Fibroblast of skin of scalp (primary cell): ENCODE results near the gene SUGCT.
"Not testable (repeated sequence)": the region's sequence is repeated elsewhere in the genome, so short reads cannot be mapped to it uniquely, and the experiment has no call there.

Experiments
- DNase-seq: peaks from one replicate; pipeline ENCODE4 v3.0.0-alpha.2; 2013

Gene SUGCT

GRCh38 chr7:40584667-40585433 lies 450.0 kb downstream of the SUGCT start:
- peak; percentile 59 for DNase-seq

DNA sequence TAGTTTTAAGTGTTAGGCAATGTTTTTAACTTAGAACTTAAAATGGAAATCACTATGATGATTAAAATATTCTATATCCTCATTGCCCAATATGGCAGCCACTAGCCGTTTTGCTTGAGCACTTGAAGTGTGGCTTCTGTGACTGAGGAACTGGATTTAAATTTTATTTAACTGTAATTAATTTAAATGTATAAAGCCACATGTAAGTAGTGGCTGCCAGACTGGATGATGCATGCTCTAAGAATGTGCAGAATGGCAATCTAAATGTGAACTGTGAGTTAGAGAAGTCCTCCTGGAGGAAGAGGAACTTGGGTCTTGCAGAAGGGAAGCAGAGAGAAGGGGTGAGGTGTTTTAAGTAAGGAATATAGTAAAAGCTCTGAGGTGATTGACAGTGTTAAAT lies 451.4 kb downstream of the SUGCT start:
- DNase-seq, result peak; percentile 85

DNA sequence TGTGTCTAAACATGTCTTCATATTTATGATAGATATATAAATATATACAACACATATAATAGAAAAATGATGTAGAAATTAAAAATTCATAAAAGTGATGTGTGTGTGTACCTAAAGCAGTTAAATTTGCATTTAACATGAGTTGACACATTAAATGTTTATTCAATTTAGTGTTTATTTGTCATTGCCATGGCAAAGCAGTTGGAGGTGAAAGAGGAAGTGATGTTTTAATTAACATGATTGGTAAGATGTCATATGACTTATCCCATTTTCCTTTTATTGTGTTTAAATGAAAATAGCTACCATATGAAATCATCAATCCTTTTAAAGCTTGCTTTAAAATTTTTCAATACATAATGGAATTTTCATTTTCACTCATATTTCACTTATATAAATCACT lies 452.6 kb downstream of the SUGCT start:
- no peak for DNase-seq

DNA sequence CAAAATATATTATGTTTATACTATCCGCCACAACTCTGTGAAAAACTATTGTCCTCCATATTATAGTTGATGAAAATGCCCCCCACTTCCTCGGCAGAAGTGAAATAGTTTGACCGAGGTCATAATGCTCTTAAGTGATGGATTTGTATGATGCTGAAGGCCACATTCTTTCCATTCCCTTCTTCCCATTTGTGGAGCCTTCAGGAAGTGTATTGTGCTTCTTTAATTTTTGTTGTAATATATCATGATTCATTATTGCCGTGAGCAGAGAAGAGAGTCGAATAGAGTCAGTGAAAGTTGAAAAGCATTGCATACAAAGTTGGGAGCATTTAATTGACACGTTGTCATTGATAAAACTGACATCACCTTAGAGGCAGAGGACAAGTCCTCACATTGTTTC lies 460.3 kb downstream of the SUGCT start:
- peak; percentile 11 for DNase-seq

DNA sequence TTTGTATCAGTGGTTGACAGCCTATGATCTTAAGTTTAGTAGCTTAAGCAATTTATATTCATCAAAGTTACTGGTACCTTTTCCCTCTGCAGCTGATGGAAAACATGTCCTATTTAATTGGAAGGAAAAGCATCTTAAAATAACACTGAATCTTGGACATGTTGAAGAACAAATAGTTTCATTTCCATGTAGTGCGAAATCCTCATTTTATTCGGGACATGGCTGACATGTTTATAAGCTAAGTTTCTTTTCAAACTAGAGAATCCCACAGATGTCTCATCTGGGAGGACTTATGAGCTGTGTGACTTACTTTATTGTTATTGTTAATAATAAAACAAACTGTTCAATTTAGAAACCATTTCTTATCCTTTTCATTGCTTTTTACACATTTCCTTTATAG lies 461.0 kb downstream of the SUGCT start:
- DNase-seq, result no peak

DNA sequence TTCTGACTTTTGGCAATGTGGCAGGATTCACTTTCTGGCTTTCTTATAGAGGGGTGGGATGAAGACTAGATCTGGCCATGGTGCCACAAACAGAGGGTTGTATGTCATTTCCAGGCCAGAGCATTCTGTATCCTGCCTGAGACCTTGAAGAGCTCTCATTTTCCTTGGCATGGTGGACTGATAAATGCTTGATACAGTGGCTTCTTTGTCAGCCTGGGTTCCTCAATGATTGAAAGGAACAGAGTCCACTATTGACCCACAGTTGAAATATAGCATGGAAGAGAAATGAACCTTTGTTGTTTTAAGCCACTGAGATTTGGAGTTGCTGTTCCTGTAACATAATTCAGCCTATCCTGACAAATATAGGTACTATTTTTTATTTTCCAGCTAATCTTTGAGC lies 462.7 kb downstream of the SUGCT start:
- DNase-seq, result no peak

DNA sequence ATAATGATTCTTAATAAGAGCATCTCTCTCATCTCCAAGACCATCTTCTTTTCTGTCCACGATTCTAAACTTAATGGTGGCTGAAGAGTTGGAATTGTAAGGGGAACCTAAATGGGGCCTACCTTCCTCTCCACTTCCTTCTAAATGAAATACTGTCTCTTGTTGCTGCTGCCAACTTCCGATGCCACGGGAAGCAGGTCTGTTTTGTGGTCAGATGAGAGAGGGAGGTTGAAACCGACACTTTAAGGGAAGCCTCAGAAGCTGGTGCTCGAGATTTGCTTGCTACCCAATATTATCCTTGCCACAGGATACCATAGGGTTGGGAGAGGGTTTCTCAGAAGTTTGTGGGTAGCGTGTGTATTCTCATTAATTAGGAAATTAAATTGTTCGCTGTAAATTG lies 464.1 kb downstream of the SUGCT start:
- no peak for DNase-seq

DNA sequence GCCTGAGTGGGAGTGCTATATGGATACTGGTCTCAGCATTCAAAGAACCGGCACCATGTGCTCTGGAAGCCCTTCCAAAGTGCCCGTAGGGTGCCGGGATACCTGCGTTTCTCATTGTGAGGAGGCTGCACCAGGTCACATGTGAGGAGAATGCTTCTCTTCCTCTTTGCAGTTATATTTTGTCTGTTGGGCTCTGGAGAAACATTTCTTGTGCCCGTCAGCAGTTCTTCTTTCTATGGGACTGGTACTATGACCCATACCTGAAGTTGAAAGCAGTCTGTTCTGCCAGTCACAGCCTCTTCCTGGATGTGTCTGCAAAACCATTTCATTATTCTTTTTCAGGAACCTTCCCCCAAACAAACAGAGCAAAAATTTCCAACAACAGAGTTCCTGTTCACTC lies 465.0 kb downstream of the SUGCT start:
- no peak for DNase-seq

- DNase-seq, result not testable (repeated sequence)
These were observed 467.5 kb downstream of the SUGCT start for GRCh38 chr7:40602351-40602750.

DNA sequence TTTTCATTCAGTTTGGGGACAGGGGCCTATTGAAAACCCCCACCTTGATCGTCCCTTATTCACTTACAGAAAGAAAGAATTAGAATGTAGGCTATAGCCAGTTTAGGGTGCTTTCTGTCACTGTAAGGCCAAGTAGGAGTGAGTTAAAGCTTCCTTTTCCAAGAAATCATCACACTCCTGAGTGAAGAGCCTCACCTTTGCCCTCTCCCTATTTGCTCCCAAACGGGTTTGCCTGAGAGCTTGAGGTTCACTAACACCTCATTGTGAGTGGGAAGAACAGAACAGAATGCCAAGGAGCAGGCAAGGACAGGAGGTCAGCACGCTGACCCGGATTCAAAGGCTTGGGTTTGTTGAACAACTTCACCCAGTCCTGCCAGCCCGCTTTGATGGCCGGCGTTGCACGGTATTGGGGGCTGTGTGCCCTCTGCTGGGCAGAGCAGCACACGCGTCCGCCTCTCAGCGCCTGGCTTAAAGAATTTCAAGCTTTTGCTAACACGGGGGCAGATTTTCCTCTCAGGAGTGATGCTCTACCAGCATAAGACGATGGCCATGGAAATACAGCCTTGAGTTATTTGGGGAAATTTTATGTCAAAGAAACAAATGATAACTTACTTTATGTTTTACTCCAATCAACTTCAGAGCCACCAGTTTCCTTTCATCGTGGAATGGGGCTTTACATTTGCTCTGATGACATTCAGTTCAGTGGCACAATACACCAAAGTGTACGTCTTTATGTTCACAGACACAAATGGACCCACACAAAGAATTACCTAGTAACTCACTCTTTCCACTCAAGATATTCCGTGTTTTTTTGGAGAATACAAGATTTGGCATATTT lies 470.0 kb downstream of the SUGCT start:
- peak; percentile 60 for DNase-seq

DNA sequence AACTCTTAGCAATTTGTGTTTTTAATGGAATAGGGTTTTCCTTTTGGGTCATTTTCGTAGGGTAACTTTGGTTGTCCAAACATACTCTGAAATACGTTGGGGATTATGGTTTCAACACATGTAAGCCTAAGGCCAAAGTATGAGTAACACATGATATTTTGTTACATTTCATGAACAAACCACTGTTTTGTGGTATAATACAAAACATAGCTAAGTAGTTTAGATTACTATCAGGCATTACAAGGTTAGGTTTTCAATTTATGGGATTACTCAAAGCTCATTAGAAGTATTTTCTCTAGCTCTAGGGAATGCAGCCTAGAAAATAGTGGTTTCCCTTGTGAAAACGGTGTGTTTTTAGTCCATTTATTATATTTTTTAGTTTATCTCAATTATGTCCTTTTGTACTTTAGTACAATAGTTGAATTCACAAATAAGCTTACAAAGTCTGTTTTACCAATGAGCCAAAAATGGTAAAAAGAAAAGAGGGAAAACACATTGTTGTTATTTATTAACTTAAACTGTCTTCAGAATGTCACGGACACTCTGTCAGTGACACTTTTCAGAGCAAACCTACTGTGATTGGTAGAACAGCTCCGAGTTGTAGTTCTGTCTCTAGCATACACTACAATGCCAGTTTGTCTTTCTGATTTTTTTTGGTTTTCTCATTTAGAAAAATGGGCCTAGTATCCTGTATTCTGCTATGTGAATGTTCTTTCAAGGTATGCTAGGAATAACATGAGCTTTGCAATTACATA lies 473.7 kb downstream of the SUGCT start:
- no peak for DNase-seq

DNA sequence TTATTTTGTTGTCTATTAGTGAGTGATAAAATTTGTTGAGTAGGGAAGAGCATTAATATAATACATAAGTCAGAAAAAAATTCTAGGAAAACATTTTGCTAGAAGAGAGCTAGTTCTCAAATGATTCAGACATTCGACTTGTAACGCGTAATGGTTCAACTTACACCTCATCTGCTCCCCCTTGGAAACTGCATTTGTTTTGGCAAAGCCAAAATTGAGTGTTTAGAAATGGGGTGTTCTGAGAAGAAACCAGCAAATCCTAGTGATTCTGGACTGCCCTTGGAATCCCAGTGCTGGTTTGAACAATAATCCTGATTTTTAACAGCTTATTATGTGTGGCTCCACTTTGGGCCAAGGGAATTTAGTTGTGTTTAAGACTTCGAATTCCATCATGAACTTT lies 475.7 kb downstream of the SUGCT start:
- no peak for DNase-seq

GRCh38 chr7:40611095-40611871 lies 476.5 kb downstream of the SUGCT start:
- no peak for DNase-seq

GRCh38 chr7:40612298-40612697 lies 477.5 kb downstream of the SUGCT start:
- no peak for DNase-seq

GRCh38 chr7:40619647-40620046 lies 484.8 kb downstream of the SUGCT start:
- no peak for DNase-seq

- no peak for DNase-seq
These were observed 486.8 kb downstream of the SUGCT start for GRCh38 chr7:40621592-40621998.

DNA sequence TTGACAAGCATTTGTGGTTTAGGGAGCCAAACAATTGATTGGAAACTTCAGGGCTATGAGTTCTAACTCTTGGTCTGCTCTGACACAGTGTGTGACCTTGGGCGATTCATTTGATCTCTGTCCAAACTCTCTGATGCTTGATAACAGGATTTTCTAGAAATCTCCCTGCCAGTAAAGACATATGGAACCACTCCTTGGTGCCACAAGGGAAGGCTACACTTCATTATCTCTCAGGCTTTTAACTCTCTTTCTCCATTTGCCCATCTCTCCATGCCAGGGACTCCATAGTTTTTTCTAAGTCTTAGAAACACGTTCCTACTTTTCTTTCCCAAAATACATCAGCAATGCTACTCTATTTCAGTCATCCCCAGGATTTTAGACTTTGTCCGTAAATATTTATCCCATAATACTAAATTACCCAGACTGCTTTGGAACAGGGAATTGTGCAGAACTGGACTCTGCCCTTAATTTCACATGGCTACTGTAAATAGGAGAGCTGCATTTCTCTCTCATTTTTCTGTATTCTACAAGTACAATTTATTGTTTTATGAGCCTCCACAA lies 488.2 kb downstream of the SUGCT start:
- DNase-seq, result no peak

DNA sequence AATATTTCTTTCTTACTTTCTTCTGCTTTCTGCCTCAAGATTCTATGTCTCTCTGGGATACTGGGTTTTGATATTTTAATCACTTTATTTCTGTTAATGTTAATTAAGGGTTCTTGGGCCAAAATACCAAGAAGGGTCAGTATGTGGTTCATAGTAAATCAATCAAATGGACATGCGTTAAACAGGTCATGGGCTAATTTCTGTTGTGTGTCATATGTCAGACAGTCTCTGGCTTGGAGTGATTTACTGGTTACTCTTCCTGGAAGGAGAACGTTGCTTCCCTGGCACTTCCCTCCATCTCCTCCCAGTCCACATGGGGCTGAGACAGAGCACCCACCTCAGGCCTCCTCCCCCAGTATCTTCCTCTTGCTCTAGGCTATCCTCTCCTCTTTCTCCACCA lies 489.1 kb downstream of the SUGCT start:
- DNase-seq, result no peak

DNA sequence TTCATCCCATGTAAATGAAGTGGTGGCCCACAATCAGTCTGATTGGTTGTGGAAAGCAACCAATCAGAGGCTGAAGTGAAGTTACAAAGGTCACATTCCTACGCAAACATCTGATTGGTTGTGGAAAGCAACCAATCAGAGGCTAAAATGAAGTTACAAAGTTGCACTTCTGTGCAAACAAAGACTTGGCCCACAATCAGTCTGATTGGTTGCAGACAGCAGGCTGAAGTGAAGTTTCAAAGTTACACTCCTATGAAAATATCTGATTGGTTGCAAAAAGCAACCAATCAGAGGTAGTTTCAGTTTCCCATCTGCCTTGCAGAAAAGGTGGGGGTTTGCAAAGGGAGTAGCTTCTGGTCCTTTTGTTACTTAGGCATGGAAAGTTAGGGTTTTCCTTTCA lies 492.6 kb downstream of the SUGCT start:
- DNase-seq, result not testable (repeated sequence)

DNA sequence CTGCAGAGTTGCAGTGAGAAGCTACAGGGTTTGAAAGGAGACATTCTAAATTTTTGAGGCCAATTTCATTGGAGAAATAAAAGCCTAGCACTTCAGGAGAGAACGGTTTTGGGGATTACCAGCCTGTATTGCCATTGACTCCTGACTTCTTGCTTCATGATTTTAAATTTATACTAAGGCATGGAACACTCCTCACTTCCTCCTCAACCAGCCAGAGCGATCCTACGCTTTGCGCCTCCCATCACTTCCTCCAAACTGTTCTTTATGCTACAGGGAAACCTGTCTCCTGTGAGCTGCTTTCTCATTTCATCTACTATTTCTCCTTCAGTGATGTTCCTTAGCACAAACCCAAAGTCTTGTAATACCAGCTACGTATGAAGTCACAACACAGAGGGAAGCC lies 495.1 kb downstream of the SUGCT start:
- DNase-seq, result no peak

DNA sequence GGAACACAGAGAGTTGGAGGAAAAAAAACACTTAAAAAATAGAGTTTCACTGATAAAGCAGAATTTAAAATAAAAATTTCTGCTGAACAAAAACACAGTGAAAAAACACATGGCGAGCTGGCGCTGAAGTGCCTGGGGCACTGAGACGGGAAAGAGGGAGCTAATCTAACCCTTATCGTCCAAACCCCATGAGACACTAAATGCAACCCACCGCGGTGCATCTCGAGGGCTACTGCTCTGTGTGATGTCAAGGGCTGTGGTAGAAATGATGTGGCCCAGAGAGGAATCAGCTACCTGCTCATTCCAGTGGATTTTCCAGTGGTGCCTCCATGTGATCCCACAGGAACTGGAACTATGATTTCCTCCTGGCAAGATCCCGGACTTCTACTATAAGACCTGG lies 499.3 kb downstream of the SUGCT start:
- DNase-seq, result no peak
